Measurements from ENCODE around the gene DIP2A.
"Not testable (repeated sequence)": the region's sequence is repeated elsewhere in the genome, so short reads cannot be mapped to it uniquely, and the experiment has no call there.

DIP2A gene

DNA sequence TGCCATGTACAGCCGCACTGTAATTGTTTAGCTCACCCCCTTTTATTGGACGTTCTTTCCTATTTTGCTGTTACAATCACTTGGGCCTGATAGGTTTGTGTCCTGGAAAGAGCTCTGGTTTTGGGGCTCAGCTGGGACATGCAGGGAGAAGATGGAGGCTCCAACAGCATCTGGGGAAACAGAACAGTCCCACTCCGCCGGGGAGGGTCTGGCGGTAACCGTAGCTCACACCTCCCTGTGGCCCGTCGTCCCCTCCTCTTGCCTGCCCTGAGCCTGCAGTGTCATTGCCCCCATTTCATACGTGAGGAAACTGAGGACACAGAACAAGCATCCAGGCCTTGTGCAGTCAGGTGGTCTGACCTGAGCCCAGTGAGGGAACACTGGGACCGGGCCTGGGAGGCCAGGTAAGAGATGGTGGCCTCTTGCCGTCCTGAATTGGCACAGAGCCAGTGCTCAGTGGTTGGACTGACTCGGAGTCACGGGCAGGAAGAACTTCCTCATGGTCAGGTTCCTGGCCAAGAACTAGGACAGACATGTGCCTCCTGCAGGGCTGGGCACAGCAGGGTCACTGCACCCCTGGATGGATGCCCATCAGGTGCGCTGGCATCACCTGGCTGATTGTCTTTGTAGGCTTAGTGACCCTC lies 104.4 kb downstream of the DIP2A start:
- H3K36me3 Mint-ChIP-seq (ENCODE audit: low read depth) = peaks cover 47% of the 10 kb centered on the region
- H3K27me3 Mint-ChIP-seq (ENCODE audit: low read depth) = no peaks in the 10 kb centered on the region
- H3K4me1 Mint-ChIP-seq (ENCODE audit: low read depth) = peaks cover 35% of the 10 kb centered on the region
- no peaks in the 10 kb centered on the region for H3K9me3 Mint-ChIP-seq
- H3K4me3 Mint-ChIP-seq = no peak overlapping the region
- no peak overlapping the region for H3K27ac Mint-ChIP-seq

DNA sequence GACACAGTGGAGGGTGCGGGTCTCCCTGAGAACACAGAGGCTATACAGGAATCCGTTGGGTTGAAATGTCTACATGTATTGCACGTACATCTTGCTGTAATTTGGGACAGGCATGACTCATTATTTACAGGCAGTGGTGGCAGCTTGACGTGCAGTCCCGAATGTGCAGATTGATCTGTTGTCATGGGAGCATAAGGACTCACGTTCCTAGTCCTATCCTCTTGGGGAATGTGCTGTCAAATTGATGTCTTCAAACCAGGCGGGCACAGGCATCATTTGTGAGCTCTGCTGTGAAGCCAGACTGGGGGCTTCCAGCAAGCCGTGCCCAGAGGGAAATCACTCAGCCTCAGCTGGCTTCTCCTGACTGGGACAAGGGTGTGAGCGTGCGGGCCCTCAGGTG lies 105.7 kb downstream of the DIP2A start:
- Mint-ChIP-seq H3K27me3 (ENCODE audit: low read depth) (no peaks in the 10 kb centered on the region), H3K36me3 (ENCODE audit: low read depth) (peaks cover 52% of the 10 kb centered on the region), H3K27ac (no peak overlapping the region), H3K4me3 (no peak overlapping the region), H3K9me3 (no peaks in the 10 kb centered on the region), H3K4me1 (ENCODE audit: low read depth) (peaks cover 30% of the 10 kb centered on the region)

DNA sequence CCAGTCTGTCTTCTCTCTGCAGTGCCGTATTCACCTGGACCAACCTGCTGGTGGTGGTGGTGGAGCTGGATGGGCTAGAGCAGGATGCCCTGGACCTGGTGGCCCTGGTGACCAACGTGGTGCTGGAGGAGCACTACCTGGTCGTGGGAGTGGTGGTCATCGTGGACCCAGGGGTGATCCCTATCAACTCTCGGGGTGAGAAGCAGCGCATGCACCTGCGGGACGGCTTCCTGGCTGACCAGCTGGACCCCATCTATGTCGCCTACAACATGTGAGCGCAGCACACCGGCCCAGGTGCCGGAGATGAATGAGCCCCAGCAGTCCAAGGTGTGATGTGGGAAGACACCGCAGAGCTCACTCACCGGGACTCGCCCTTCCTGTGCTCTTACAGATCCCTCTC lies 108.7 kb downstream of the DIP2A start:
- Mint-ChIP-seq H3K27me3 (ENCODE audit: low read depth) (no peaks in the 10 kb centered on the region), H3K4me1 (ENCODE audit: low read depth) (peaks cover 7% of the 10 kb centered on the region), H3K27ac (no peak overlapping the region), H3K9me3 (peaks cover 6% of the 10 kb centered on the region), H3K36me3 (ENCODE audit: low read depth) (peaks cover 54% of the 10 kb centered on the region), H3K4me3 (no peak overlapping the region)

GRCh38 chr21:46568562-46568961 lies 109.9 kb downstream of the DIP2A start:
- Mint-ChIP-seq H3K36me3 (ENCODE audit: low read depth) (peaks cover 57% of the 10 kb centered on the region), H3K27me3 (ENCODE audit: low read depth) (no peaks in the 10 kb centered on the region), H3K27ac (no peak overlapping the region), H3K4me1 (ENCODE audit: low read depth) (peaks cover 5% of the 10 kb centered on the region), H3K4me3 (no peak overlapping the region), H3K9me3 (peaks cover 11% of the 10 kb centered on the region)

GRCh38 chr21:46569081-46569480 lies 110.4 kb downstream of the DIP2A start:
- Mint-ChIP-seq H3K27ac (no peak overlapping the region), H3K36me3 (ENCODE audit: low read depth) (peaks cover 62% of the 10 kb centered on the region), H3K4me3 (no peak overlapping the region), H3K4me1 (ENCODE audit: low read depth) (peaks cover 5% of the 10 kb centered on the region), H3K9me3 (peaks cover 11% of the 10 kb centered on the region), H3K27me3 (ENCODE audit: low read depth) (no peaks in the 10 kb centered on the region)

- peaks cover 11% of the 10 kb centered on the region for H3K9me3 Mint-ChIP-seq
- no peak overlapping the region for H3K27ac Mint-ChIP-seq
- H3K4me3 Mint-ChIP-seq = no peak overlapping the region
- H3K27me3 Mint-ChIP-seq (ENCODE audit: low read depth) = no peaks in the 10 kb centered on the region
- H3K36me3 Mint-ChIP-seq (ENCODE audit: low read depth) = peaks cover 62% of the 10 kb centered on the region
- peaks cover 6% of the 10 kb centered on the region for H3K4me1 Mint-ChIP-seq (ENCODE audit: low read depth)
Observed at GRCh38 chr21:46570119-46570518, 111.4 kb downstream of the DIP2A start.

DNA sequence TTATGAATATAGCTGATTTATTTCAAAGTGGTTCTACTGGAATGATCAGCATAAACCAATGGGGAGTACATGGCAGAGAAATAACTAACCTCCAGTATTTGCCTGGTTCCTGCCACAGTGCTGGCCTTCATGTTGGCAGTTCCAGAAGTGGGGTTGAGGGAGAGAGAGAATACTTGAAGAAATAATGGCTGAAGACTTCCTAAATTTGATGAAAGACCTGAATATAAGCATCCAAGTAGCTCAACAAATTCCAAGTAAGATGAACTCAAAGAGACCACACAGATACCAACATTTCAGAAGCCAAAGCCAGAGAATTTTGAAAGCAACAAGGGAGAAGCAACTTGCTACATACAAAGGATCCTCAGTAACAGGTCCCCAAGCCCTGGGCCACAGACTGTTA lies 111.9 kb downstream of the DIP2A start:
- peaks cover 11% of the 10 kb centered on the region for H3K9me3 Mint-ChIP-seq
- H3K4me1 Mint-ChIP-seq (ENCODE audit: low read depth) = peaks cover 10% of the 10 kb centered on the region
- H3K36me3 Mint-ChIP-seq (ENCODE audit: low read depth) = peaks cover 59% of the 10 kb centered on the region
- no peaks in the 10 kb centered on the region for H3K27me3 Mint-ChIP-seq (ENCODE audit: low read depth)
- H3K4me3 Mint-ChIP-seq = no peak overlapping the region
- no peak overlapping the region for H3K27ac Mint-ChIP-seq

GRCh38 chr21:46572850-46573249 lies 114.2 kb downstream of the DIP2A start:
- peaks cover 15% of the 10 kb centered on the region for H3K9me3 Mint-ChIP-seq
- H3K36me3 Mint-ChIP-seq (ENCODE audit: low read depth) = peaks cover 46% of the 10 kb centered on the region
- peaks cover 8% of the 10 kb centered on the region for H3K4me1 Mint-ChIP-seq (ENCODE audit: low read depth)
- H3K27me3 Mint-ChIP-seq (ENCODE audit: low read depth) = no peaks in the 10 kb centered on the region
- no peak overlapping the region for H3K4me3 Mint-ChIP-seq
- no peak overlapping the region for H3K27ac Mint-ChIP-seq

DNA sequence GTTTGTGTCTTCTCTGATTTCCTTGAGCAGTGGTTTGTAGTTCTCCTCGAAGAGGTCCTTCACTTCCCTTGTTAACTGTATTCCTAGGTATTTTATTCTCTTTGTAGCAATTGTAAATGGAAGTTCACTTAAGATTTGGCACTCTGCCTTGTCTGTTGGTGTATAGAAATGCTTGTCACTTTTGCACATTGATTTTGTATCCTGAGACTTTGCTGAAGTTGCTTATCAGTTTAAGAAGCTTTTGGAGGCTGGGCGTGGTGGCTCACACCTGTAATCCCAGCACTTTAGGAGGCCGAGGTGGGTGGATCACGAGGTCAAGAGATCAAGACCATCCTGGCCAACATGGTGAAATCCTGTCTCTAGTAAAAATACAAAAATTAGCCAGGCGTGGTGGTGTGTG lies 119.1 kb downstream of the DIP2A start:
- Mint-ChIP-seq H3K9me3 (peaks cover 42% of the 10 kb centered on the region), H3K36me3 (ENCODE audit: low read depth) (peaks cover 49% of the 10 kb centered on the region)

GRCh38 chr21:46579394-46579793 lies 120.7 kb downstream of the DIP2A start:
- H3K4me3 Mint-ChIP-seq; H3K4me1 Mint-ChIP-seq (ENCODE audit: low read depth): not testable (repeated sequence)
- H3K36me3 Mint-ChIP-seq (ENCODE audit: low read depth) = peaks cover 45% of the 10 kb centered on the region

More for the DNA sequence above, 119.1 kb downstream of the DIP2A start:
- not testable (repeated sequence) for H3K4me3 Mint-ChIP-seq; H3K27me3 Mint-ChIP-seq (ENCODE audit: low read depth); H3K27ac Mint-ChIP-seq; H3K4me1 Mint-ChIP-seq (ENCODE audit: low read depth)

DNA sequence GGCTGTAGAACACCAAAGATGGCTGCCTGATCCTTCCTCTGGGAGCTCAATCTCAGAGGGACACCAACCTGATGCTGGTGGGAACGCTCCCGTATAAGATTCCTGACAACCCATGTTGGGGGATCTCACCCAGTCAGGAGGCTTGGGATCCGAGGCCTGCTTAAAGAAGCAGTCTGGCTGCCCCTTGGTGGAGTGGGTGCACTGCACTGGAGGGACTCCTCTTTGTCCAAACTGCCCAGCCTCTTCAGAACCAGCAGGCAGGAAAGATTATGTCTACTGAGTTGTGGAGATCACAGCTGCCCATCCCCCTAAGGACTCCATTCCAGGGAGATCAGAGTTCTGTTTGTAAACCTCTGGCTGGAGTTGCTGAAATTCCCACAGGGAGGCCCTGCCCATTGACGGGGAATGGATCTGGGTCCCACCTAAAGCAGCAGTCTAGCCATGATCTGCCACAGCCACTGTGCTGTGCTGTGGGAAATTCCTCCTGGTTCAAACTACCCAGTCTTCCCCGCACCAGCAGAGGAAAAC lies 123.2 kb downstream of the DIP2A start:
- Mint-ChIP-seq H3K36me3 (ENCODE audit: low read depth) (peaks cover 49% of the 10 kb centered on the region), H3K9me3 (peaks cover 66% of the 10 kb centered on the region), H3K27ac (no peak overlapping the region), H3K27me3 (ENCODE audit: low read depth) (peaks cover 5% of the 10 kb centered on the region), H3K4me1 (ENCODE audit: low read depth) (no peaks in the 10 kb centered on the region), H3K4me3 (no peak overlapping the region)

More at GRCh38 chr21:46579394-46579793, 120.7 kb downstream of the DIP2A start:
- H3K9me3 Mint-ChIP-seq = peaks cover 51% of the 10 kb centered on the region
- H3K27me3 Mint-ChIP-seq (ENCODE audit: low read depth); H3K27ac Mint-ChIP-seq: not testable (repeated sequence)

GRCh38 chr21:46585191-46585953 lies 126.7 kb downstream of the DIP2A start:
- peaks cover 14% of the 10 kb centered on the region for H3K27me3 Mint-ChIP-seq (ENCODE audit: low read depth)
- H3K36me3 Mint-ChIP-seq (ENCODE audit: low read depth) = peaks cover 40% of the 10 kb centered on the region
- no peak overlapping the region for H3K4me3 Mint-ChIP-seq

DNA sequence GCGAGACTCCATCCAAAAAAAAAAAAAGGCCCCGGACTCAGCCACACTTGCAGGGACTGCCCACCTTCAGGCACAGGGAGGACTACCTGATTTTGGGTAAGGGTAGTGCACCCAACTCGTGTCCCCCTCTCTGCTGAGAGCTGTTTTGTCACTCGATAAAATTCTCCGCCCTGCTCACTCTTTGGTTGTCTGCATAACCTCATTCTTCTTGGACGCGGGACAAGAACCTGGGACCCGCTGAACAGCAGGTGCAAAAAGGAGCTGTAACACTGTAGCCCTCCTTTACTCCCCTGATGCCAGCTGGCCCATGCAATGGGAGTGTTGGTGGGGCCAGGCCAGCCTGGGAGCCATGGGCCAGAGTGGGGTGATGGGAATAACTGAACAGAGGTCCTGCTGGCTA lies 135.6 kb downstream of the DIP2A start:
- Mint-ChIP-seq H3K36me3 (ENCODE audit: low read depth) (peaks cover 4% of the 10 kb centered on the region), H3K27ac (no peak overlapping the region), H3K4me3 (no peak overlapping the region), H3K27me3 (ENCODE audit: low read depth) (peaks cover 7% of the 10 kb centered on the region), H3K4me1 (ENCODE audit: low read depth) (peaks cover 5% of the 10 kb centered on the region), H3K9me3 (peaks cover 36% of the 10 kb centered on the region)

More at GRCh38 chr21:46585191-46585953, 126.7 kb downstream of the DIP2A start:
- H3K9me3 Mint-ChIP-seq = peaks cover 71% of the 10 kb centered on the region
- peaks cover 9% of the 10 kb centered on the region for H3K4me1 Mint-ChIP-seq (ENCODE audit: low read depth)
- H3K27ac Mint-ChIP-seq = no peak overlapping the region

DNA sequence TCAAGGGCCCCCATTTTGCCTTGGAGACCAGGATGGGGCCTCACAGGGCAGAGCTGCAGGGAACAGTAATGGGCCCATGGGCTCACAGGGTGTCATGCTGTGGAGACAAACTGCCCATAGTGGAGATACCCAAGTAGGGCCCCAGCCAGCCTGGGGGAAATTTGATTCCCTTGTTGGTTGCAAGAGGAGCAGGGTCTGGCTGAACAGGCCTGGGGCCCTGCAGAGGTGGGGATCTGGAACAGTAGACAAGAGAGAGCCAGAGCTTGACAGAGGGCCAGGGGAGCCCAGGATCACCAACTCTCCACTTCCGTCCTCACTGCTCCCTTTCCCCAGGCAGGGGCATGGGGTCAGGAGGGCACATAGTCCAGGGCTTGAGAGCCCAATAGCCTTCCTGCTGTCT lies 137.5 kb downstream of the DIP2A start:
- Mint-ChIP-seq H3K27me3 (ENCODE audit: low read depth) (no peaks in the 10 kb centered on the region), H3K4me1 (ENCODE audit: low read depth) (peaks cover 6% of the 10 kb centered on the region), H3K4me3 (no peak overlapping the region), H3K9me3 (peaks cover 19% of the 10 kb centered on the region), H3K36me3 (ENCODE audit: low read depth) (peaks cover 2% of the 10 kb centered on the region), H3K27ac (no peak overlapping the region)

GRCh38 chr21:46597031-46597430 lies 138.3 kb downstream of the DIP2A start:
- Mint-ChIP-seq H3K9me3 (peaks cover 11% of the 10 kb centered on the region), H3K27me3 (ENCODE audit: low read depth) (no peaks in the 10 kb centered on the region), H3K27ac (no peak overlapping the region), H3K4me3 (no peak overlapping the region), H3K36me3 (ENCODE audit: low read depth) (peaks cover 2% of the 10 kb centered on the region), H3K4me1 (ENCODE audit: low read depth) (peaks cover 6% of the 10 kb centered on the region)
